ENCODE results near the gene ILKAP.

DNA sequence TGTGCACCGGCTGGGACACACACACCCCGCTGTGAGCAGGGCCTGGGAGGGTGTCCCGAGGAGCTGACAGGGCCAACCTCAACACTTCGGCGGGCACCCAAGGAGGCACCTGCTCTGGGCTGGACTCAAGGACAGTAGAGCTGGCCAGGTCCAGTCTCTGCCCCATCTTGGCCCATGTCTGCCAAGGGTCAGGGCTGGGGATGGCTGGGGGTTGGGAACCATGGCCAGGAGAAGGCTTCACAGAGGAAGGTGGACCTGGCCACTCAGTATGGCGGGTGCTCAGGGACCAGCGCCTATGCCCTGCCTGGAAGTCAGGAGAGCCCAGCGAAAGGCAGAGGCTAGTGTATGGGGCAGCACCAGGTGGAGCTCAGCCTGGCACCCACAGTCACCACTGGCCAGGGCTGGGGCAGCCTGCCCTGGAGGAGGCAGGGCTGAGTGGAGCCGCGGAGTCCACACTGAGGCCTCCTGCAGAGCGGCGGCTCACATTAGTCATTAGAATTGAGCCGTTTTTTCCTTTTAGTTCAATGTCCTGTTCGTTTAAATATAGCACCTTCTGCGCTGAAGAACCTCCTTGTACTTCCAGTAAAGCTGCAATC, 40.6 kb downstream of the ILKAP start:
- no peak for TF ChIP-seq POLR2AphosphoS5 (IDR thresholded peaks at IDR 0.05; ENCODE audit: insufficient read depth in 1 of 2, low read depth in 1 of 2)
- no peak for TF ChIP-seq POLR2A (IDR thresholded peaks at IDR 0.05)
- TF ChIP-seq, protein P1, sequence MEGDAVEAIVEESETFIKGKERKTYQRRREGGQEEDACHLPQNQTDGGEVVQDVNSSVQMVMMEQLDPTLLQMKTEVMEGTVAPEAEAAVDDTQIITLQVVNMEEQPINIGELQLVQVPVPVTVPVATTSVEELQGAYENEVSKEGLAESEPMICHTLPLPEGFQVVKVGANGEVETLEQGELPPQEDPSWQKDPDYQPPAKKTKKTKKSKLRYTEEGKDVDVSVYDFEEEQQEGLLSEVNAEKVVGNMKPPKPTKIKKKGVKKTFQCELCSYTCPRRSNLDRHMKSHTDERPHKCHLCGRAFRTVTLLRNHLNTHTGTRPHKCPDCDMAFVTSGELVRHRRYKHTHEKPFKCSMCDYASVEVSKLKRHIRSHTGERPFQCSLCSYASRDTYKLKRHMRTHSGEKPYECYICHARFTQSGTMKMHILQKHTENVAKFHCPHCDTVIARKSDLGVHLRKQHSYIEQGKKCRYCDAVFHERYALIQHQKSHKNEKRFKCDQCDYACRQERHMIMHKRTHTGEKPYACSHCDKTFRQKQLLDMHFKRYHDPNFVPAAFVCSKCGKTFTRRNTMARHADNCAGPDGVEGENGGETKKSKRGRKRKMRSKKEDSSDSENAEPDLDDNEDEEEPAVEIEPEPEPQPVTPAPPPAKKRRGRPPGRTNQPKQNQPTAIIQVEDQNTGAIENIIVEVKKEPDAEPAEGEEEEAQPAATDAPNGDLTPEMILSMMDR (IDR thresholded peaks at IDR 0.05): no peak
